Keratinocyte (primary cell): ENCODE data around the gene PEAR1. TPM values are rescaled to one million over a fixed set of nuclear protein-coding genes. Genes with fewer than 3 reads are reported as not detected.

ENCODE experiments used
- DNase-seq: peaks from one replicate; pipeline ENCODE4 v3.0.0-alpha.2; 2011; ENCODE audit warnings: low read depth, missing footprints, low spot score
- FAIRE-seq: peaks from 2 replicates; lab custom pipeline; 2011; peaks lifted over from hg19 to GRCh38; lab: Jason Lieb, UNC
- H2AFZ ChIP-seq: 2 replicates; pipeline ENCODE4 v1.6.0; 2012; ENCODE audit warnings: low read length, control low read depth, inconsistent platforms; ENCODE audit not compliant: control insufficient read depth
- H3K27ac ChIP-seq: 2 replicates; pipeline ENCODE4 v1.5.1; 2011; ENCODE audit warnings: low read length; ENCODE audit not compliant: control insufficient read depth, insufficient read depth
- H3K27me3 ChIP-seq: 3 replicates; pipeline ENCODE4 v1.6.0; 2011; ENCODE audit warnings: low read length; ENCODE audit not compliant: control insufficient read depth, insufficient read depth; ENCODE audit errors: extremely low read depth
- H3K36me3 ChIP-seq, 2 experiments: 2 replicates in 1 of 2; 3 replicates in 1 of 2; pipeline ENCODE4 v1.5.1; 2011; ENCODE audit warnings: low read length in 2 of 2, mild to moderate bottlenecking in 1 of 2; ENCODE audit not compliant: control insufficient read depth in 2 of 2, insufficient read depth in 2 of 2; ENCODE audit errors: extremely low read depth in 1 of 2
- H3K4me1 ChIP-seq: 3 replicates; pipeline ENCODE4 v1.5.1; 2011; ENCODE audit warnings: low read length; ENCODE audit not compliant: control insufficient read depth, insufficient read depth; ENCODE audit errors: extremely low read depth
- H3K4me2 ChIP-seq: 3 replicates; pipeline ENCODE4 v1.6.0; 2011; ENCODE audit warnings: low read depth, low read length; ENCODE audit not compliant: control insufficient read depth, insufficient read depth; ENCODE audit errors: extremely low read depth
- H3K4me3 ChIP-seq, 3 experiments: fragments of 200-600 bp in 1 of 3; sonication (generic) in 1 of 3; 2 replicates in 2 of 3; 3 replicates in 1 of 3; pipeline ENCODE4 v1.5.1; 2011 to 2016; ENCODE audit warnings: low read length in 3 of 3, mild to moderate bottlenecking in 3 of 3, control low read depth in 2 of 3, inconsistent platforms in 1 of 3, low read depth in 1 of 3, mixed read lengths in 1 of 3, mixed run types in 1 of 3, moderate library complexity in 1 of 3; ENCODE audit not compliant: control insufficient read depth in 2 of 3, insufficient read depth in 2 of 3; ENCODE audit errors: extremely low read depth in 1 of 3
- H3K79me2 ChIP-seq: 2 replicates; pipeline ENCODE4 v1.6.0; 2012; ENCODE audit warnings: low read length; ENCODE audit not compliant: control insufficient read depth, insufficient read depth
- H3K9ac ChIP-seq: 3 replicates; pipeline ENCODE4 v1.6.0; 2011; ENCODE audit warnings: low read length; ENCODE audit not compliant: control insufficient read depth, insufficient read depth; ENCODE audit errors: extremely low read depth
- H3K9me1 ChIP-seq: 3 replicates; pipeline ENCODE4 v1.6.0; 2011; ENCODE audit warnings: low read length; ENCODE audit not compliant: control insufficient read depth, insufficient read depth; ENCODE audit errors: extremely low read depth
- H3K9me3 ChIP-seq: 2 replicates; pipeline ENCODE4 v1.5.1; 2012; ENCODE audit warnings: low read depth, low read length; ENCODE audit not compliant: control insufficient read depth
- H4K20me1 ChIP-seq: 3 replicates; pipeline ENCODE4 v1.6.0; 2011; ENCODE audit warnings: low read length; ENCODE audit not compliant: control insufficient read depth, insufficient read depth; ENCODE audit errors: extremely low read depth
- EZH2 ChIP-seq: IDR thresholded peaks from one replicate; pipeline ENCODE4 v1.6.1; 2012; ENCODE audit warnings: inconsistent platforms, mild to moderate bottlenecking, low read length, moderate library complexity
- dilution Hi-C: fragments of 300-500 bp; cut with MboI; formaldehyde crosslinking; loops from one replicate; pipeline ENCODE4 v1.7.0; 2020; ENCODE audit warnings: low sequenced_read_pairs; ENCODE audit not compliant: extremely low pct_ligation_motif_present
- polyA plus RNA-seq, 5 experiments: library from polyadenylated mRNA; depleted of rRNA in 3 of 5; stranded (reverse) in 3 of 5; stranded (forward) in 1 of 5; unstranded in 1 of 5; fragments of >200 nt; gene quantifications; 1 replicate in 1 of 5; 2 replicates in 3 of 5; 3 replicates in 1 of 5; pipeline versions ENCODE4 v1.2.1 to v1.2.3, GENCODE V29; 2011 to 2012; ENCODE audit warnings: missing spikeins in 2 of 5, low read depth in 1 of 5, low replicate concordance in 1 of 5
- TF ChIP-seq, protein P1 (sequence below), 3 experiments: IDR thresholded peaks in 1 of 3; conservative IDR thresholded peaks in 1 of 3; optimal IDR thresholded peaks in 1 of 3; 2 replicates in 2 of 3; 3 replicates in 1 of 3; pipeline versions ENCODE3 to v1.5.1; 2011; ENCODE audit warnings: low read length in 3 of 3, mild to moderate bottlenecking in 3 of 3, moderate library complexity in 2 of 3, control low read depth in 1 of 3, inconsistent platforms in 1 of 3; ENCODE audit not compliant: insufficient read depth in 2 of 3; ENCODE audit errors: extremely low read depth in 1 of 3

PEAR1 gene
- polyA plus RNA-seq, 1 donor (not counting 4 experiments of a cell fraction or from before 2014, with no cell fraction given), result 4.2 TPM

- TF ChIP-seq EZH2, result no peak
- TF ChIP-seq, protein P1, sequence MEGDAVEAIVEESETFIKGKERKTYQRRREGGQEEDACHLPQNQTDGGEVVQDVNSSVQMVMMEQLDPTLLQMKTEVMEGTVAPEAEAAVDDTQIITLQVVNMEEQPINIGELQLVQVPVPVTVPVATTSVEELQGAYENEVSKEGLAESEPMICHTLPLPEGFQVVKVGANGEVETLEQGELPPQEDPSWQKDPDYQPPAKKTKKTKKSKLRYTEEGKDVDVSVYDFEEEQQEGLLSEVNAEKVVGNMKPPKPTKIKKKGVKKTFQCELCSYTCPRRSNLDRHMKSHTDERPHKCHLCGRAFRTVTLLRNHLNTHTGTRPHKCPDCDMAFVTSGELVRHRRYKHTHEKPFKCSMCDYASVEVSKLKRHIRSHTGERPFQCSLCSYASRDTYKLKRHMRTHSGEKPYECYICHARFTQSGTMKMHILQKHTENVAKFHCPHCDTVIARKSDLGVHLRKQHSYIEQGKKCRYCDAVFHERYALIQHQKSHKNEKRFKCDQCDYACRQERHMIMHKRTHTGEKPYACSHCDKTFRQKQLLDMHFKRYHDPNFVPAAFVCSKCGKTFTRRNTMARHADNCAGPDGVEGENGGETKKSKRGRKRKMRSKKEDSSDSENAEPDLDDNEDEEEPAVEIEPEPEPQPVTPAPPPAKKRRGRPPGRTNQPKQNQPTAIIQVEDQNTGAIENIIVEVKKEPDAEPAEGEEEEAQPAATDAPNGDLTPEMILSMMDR (optimal IDR thresholded peaks at IDR 0.05 in 1 of 3, IDR thresholded peaks at IDR 0.05 in 1 of 3, conservative IDR thresholded peaks at IDR 0.05 in 1 of 3; ENCODE audit: extremely low read depth in 1 of 3, insufficient read depth in 2 of 3, low read length in 3 of 3), result no peak
- dilution Hi-C loops, result no loop called here
- Histone ChIP-seq H3K9me1 (no peaks in the 10 kb centered on the region), H3K9ac (no peak overlapping the region), H3K27ac (no peak overlapping the region), H4K20me1 (no peaks in the 10 kb centered on the region), H3K4me3 (no peak overlapping the region), H3K9me3 (no peaks in the 10 kb centered on the region), H2AFZ (no peak overlapping the region), H3K79me2 (no peaks in the 10 kb centered on the region), H3K27me3 (no peaks in the 10 kb centered on the region), H3K4me2 (no peak overlapping the region), H3K36me3 (no peaks in the 10 kb centered on the region), H3K4me1 (peaks cover 15% of the 10 kb centered on the region)
- FAIRE-seq (no peak), DNase-seq (no peak)
These were observed 11.7 kb downstream of the PEAR1 start for GRCh38 chr1:156905176-156905575.

- no peaks in the 10 kb centered on the region for H4K20me1 ChIP-seq
- H3K4me3 ChIP-seq, result no peak overlapping the region
- no peak overlapping the region for H3K27ac ChIP-seq
- peaks cover 0 to 2% of the 10 kb centered on the region in 2 experiments for H3K36me3 ChIP-seq
- H3K4me1 ChIP-seq, result peaks cover 16% of the 10 kb centered on the region
- no peaks in the 10 kb centered on the region for H3K79me2 ChIP-seq
- H3K9ac ChIP-seq, result no peak overlapping the region
- FAIRE-seq, result no peak
- no peaks in the 10 kb centered on the region for H3K27me3 ChIP-seq
- dilution Hi-C loops, result no loop called here
- no peak for DNase-seq
- TF ChIP-seq, protein P1 (optimal IDR thresholded peaks at IDR 0.05 in 1 of 3, IDR thresholded peaks at IDR 0.05 in 1 of 3, conservative IDR thresholded peaks at IDR 0.05 in 1 of 3; ENCODE audit: extremely low read depth in 1 of 3, insufficient read depth in 2 of 3, low read length in 3 of 3), result no peak
- TF ChIP-seq EZH2, result no peak
- H3K4me2 ChIP-seq, result no peak overlapping the region
- no peaks in the 10 kb centered on the region for H3K9me1 ChIP-seq
- H3K9me3 ChIP-seq, result no peaks in the 10 kb centered on the region
- no peak overlapping the region for H2AFZ ChIP-seq
These were observed 12.1 kb downstream of the PEAR1 start for GRCh38 chr1:156905651-156906050.
